Measurements from ENCODE around the gene TTLL11. TPM values are rescaled to one million over a fixed set of nuclear protein-coding genes. Genes with fewer than 3 reads are reported as not detected.
"Not testable (repeated sequence)": the region's sequence is repeated elsewhere in the genome, so short reads cannot be mapped to it uniquely, and the experiment has no call there.

TTLL11 gene
- total RNA-seq, 1 donor from 2014 or later: 43.7 TPM

DNA sequence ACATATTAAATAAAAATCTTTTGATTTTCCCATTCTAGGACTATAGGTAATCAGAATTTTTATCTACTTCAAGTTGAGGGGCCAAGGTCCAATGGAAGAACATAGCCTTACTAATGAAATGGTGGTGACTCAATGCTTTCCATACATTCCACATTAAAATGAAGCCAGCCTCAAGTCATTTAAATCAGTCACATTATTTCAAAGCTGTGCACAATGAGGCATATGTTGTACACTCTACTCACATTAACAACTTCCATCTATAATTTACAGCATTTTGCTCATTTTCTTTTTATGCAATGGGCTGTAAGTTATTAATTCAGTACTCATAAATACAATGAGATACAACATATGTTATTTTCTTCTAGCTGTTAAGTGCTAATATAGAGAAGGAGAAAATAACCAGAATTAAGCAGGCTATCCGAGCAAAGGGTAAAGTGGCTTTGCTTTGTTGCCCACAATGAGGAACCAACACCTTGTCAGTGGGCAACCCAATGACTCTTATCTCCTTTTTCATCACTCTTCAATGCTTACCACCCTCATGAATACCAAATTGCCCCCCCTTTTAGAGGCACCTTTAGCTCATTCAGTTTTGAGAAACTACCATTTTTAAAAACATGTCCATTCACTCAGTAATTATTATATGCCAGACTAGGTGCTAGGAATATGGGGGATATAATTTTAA, 52.4 kb downstream of the TTLL11 start:
- no peak for DNase-seq

DNA sequence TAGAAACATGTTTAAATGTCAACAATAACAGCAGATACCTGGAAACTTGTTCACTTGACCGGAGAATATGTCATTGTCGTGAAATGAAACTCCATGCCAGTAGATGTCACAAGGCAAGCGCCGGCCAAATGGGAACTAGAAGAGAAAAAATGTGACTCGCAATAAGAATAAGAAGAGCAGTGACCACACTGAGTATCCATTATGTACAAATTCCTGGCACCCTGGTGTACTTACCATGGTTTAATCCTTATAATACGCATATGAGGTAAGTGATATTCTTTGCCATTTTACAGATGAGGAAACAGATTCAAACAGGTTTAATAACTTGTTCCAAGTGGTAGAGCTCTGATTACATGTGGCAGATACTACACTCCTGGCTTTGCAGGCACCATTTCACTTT, 53.9 kb downstream of the TTLL11 start:
- DNase-seq: peak; percentile 58

DNA sequence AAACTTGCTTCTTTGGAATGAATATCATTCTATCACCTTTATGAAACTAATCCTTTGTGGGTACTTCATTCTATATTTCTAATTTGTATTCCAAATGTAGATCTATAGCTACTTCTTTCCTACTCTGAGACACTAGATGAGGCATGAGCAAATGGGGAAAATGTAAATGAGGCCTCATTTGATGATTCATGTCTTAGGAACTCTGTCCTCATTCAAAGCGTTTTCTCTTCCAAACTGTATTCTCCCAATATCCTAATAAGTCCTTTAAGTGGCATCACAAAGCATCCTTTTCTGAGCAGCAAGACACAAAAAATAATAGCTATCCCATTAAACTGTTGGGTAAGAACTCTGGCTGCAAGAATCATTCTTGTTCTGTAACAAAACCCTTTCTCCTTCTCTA, 56.1 kb downstream of the TTLL11 start:
- DNase-seq: no peak

DNA sequence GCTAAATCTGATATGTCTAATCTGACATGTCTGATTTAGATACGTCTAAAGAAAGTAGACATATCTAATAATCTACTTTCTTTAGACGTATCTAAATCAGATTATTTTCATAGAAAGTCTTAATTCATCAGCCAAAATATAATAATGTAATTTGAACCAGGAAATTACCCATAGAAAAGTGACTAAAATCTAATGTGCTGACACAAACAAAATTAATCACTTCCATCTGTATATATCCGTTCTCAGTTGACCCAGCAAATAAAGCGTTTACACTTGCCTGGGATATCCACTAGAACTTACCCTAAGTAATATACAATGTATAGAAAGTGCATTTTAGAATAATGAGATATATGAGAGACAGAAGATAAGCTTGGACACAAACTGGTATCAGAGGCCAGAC, 56.7 kb downstream of the TTLL11 start:
- DNase-seq: no peak

DNA sequence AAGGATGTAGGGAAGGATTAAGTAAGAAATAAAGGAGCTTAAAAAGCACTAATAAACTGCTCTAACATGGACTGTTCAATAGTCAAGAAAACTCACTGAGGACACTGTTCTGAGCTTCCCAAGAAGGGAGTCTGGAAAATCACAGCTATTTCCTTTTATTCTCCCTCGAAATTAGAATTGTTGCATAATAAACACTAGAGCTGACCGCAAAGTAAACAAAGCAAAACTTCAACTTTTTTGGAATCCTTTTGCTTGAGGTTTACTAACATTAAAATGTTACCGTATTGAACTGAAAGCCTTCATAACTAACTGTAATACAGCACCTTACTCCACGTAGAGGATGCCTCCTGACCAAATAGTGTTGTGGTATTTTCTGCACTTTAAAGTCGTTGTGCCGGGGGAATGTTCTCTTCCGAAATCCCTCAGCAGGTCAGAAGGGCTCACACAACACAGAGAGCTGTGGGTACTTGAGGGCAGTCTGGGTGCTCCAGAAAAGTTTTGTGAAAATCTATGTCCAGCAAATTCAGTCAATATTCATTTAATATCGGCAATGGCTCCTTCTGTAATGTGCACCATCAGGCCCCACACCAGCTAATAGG, 59.2 kb downstream of the TTLL11 start:
- no peak for DNase-seq

DNA sequence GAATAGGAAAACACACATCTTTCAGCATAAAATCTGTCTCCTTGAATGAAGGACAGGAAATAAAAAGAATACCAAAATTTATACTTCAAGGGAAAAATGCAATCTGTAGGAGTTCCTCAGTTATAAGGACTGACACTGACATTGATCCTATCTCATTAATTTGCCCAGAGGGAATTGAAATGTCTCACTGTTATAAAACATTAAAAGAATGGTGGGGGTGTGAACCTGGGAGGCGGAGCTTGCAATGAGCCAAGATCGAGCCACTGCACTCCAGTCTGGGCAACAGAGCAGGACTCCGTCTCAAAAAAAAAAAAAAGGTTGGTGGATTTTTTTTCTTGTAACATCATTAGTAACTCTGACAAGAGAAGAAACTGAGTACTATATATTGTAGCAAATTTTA, 60.8 kb downstream of the TTLL11 start:
- DNase-seq: no peak

DNA sequence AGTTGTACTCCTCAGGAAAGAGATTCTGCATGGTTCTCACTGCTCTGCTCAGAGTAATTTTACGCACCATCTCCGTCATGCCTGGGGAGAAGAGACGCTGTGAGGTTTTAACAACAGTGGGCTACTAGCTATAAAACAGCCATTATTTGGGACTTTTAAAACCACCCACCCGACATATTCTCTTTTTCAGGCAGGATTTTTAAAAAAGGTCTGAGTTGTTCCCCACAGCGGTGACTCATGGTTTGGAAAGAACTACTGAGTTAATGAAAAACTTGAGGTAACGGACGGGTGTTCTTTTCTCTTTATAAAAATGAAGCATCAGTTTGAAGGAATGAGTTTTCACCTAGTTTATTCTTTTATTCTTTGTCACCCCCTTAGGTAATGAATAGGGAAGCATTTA, 61.3 kb downstream of the TTLL11 start:
- peak; percentile 16 for DNase-seq

DNA sequence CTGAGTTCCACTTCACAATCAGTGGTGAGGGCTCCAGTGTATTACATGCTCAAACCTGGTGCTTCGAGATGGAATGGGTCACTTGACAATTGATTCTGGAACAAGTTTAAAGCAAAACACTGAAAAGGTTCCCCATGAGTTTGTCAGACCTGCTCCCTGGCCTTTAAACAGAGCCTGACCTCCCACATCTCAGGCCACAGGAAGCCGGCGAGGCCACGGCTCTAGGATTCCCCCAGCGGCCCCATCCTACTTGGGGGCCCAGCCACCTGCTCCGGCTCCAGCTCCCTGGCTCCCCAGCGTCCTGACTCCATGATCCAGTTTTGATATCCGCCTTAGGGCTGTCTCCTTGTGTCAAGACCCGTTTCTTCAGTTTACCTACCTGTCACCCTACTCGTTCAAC, 62.0 kb downstream of the TTLL11 start:
- DNase-seq: no peak

DNA sequence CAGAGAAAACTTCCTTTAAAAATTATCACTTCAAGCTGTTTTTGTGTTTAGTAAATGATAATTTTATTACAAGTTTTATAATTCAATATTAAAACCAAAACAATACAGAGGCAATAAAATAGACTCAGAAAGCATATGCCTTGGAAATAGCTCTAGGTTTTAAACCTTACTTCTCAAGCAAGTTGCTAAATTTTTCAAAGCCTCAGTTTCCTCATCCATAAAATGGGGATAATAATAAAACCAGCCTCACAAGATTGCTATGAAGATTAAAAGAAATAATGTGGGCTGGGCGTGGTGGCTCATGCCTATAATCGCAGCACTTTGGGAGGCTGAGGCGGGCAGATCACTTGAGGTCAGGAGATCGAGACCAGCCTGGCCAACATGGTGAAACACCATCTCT, 62.8 kb downstream of the TTLL11 start:
- no peak for DNase-seq

DNA sequence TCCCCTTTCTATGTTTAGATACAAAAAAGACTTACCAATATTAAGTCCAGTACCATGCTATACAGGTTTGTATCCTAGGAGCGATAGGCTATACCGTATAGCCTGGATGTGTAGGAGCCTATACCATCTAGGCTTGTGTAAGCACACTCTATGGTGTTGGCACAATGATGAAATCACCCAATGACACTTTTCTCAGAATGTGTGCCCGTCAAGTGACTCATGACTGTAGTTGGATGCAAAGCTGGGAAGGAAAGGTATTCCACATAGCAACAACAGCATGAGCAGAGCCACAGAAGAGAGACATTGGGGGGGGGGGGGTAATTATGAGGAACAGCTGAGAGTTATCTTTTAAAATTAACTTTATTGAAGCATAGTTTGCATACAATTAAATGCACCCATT, 63.2 kb downstream of the TTLL11 start:
- no peak for DNase-seq

DNA sequence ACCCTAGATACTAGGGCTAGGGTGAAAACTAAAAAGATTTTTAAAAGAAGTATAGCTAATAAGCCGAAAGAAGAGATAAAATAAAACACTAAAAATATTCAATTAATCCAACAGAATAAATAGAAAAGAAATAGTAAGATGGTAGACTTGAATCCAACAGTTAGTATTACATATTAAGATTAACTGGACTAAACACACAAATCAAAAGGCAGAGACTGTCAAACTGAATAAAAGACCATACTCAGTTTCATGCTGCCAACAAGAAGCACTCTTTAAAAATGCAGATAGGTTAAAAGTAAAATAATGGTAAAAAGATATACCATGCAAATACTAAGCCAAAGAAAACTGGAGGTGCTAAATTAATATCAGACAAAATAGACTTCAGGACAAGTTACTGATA, 65.0 kb downstream of the TTLL11 start:
- DNase-seq: no peak

DNA sequence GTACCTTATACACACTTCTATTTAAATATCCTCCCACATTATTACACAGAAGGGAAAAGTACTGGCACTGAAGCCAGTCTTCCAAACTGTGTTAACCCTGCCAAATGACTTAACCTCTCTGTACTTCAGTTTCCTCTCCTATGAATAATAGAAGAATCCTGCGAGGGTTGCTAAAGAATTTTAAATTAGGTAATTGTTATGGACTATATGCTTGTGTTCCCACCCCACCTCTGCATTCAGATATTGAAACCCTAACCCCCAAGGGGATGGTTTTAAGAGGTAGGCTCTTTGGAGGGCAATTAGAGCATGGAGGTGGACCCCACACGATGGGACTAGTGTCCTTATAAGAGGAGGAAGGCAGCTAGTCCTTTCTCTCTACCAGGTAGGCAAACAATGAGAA, 72.7 kb downstream of the TTLL11 start:
- no peak for DNase-seq

DNA sequence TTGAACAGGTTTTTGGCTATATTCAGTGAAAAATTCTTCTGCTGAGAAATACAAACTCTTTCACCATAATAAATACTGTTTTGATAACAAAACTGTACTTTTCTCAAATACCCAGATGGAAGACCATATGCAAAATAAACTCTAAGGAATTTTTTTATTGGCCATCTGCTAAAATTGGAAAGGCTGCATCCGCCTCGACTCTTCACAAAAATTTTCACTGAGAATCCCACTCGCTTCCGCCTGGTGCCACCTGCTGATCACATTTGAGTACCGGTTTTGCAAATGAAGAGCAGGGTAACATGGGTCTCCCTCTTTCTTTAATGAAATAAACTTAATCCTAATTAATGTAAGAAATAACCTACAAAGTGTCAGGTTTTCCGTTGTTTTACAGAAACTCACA, 76.4 kb downstream of the TTLL11 start:
- DNase-seq: peak; percentile 68

DNA sequence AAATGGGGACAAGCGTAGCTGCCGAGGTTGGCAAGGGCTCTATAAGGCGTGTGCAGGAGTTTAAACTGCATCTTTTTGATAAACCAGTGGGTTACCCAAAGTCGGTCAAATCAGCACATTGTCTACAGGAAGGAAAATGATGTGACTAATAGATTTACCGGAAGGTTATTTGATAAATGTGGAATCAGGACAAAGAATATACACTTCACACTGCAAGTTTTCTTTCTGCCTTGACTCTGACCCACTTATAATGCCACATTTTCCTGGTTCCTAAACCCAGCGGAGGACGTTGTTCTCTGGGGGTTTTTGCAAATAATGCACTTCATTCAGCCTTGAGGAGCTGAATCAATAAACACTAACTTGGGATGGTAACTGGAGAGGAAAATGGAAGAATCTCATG, 76.8 kb downstream of the TTLL11 start:
- DNase-seq: no peak

DNA sequence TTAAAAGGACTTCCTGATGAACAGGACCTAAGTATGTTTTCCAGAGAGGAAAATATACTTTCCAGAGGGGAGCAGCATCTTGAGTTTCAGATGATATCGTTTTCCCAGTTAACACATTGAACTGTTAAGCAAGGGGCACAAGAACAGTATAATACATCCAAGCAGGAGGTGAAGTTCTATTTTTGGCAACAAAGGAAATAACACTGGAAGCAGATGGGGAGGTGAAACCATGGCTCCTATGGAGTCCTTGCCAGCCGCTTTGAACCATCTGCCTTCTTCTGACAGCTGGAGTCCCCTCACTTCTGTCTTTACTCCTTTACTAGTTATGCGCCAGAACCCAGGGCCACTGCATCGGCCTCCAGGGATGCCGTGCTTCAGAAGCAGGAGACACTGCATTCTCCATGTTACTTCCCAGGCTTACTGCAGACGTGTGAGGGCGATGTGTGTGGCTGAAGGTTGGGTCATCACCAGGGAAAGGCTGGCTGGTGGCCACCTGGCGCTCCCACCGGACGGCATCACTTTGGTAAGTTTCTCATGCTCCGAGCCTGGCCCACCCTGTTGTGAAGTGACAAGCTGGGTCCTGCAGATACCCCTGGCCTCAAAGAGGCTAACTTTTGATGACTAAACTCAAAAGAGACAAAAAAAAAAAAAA, 77.8 kb downstream of the TTLL11 start:
- DNase-seq: peak; percentile 41

DNA sequence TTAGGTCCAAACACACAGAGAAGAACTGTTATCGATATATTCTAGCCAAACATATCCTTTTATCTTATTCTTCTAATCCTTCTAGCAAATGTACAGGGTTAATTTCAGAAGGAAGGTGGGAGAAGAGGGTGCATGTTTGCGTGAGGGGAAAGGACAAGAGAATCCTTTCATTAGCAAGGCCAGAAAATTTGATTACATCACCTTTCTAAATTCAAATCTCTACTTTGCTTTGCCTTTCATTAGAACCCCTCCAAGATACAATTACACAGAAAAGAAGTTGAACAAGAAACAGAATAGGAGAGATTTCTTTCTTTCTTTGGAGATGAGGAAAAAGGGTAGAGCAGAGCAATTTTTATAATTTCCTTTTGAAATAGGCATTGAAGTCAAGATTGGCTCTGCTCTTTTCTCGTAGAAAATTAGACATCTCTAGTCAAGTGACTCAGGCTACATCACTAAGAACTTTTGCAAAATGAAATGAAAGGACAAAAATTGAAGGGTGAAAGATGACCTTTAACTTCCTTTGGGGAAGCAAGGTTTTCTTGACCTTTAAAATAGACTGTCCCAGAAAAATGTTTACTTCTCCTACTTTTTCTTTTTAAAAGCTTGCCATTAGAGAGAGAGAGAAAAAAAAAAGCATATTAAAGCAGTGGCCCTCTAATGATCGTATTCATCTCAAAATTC, 81.2 kb downstream of the TTLL11 start:
- no peak for DNase-seq

DNA sequence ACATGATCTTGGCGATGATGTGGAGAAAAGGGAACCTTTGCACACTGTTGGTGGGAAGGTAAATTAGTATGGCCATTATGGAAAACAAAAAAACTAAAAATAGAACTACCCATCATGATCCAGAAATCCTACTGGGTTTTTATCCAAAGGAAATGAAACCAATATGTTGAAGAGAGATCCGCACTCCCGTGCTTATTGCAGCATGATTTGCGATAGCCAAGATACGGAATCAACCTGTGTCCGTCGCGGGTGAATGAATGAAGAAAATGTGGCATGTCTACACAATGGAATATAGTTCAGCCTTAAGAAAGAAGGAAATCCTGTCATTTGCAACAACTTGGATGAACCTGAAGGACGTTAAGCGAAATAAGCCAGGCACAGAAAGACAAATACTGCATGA, 84.5 kb downstream of the TTLL11 start:
- no peak for DNase-seq

DNA sequence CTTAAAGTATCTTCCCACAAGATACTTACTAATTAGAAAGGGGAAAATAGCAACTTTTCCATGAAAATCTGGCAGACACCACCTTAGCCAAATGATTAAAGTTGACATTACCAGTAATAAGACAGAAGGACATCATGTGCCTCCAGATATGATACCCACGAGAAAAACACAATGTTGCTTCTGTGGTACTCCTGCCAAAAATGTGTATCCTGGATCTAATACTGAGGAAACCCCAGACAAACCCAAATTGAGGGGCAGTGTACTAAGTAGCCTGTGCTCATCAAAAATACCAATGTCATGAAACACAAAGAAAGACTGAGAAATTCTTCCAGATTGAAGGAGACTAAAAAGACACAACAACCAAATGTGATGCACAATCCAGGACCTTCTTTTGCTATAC, 85.3 kb downstream of the TTLL11 start:
- no peak for DNase-seq

DNA sequence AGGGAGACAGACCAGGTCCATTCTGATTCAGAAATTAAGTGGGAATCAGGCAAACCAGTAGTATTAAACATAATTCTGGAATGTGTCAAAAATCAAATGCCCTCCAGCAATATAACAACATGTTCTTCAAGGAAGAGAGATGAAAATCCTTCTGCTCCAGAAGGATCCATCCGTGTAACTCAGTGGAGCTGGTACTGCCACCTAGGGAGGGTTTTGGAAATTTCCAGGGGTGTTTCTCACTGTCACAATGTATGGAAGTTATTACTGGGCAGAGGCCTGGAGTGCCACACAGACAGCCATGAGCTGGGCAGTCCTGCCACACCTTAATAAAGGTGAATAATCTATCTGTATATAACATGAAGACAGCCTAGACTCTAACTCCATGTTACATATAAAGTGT, 87.5 kb downstream of the TTLL11 start:
- no peak for DNase-seq

DNA sequence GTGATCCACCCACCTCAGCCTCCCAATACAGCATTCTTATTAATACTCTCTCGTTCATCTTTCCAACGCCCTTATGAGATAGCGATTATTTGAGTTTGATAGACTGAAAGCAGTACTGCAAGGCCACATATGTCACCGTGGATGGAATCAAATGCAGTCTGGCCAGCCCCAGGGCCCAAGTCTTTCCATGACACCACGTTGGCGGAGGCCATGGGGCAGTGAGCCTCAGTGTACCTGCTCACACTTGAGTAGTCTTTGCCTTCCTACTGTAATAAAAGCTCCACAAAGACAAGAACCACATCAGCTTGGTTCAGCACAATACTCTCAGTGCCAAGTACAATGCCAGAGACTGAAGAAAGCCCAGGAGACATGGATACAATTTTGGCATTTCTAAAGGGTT, 88.5 kb downstream of the TTLL11 start:
- no peak for DNase-seq

DNA sequence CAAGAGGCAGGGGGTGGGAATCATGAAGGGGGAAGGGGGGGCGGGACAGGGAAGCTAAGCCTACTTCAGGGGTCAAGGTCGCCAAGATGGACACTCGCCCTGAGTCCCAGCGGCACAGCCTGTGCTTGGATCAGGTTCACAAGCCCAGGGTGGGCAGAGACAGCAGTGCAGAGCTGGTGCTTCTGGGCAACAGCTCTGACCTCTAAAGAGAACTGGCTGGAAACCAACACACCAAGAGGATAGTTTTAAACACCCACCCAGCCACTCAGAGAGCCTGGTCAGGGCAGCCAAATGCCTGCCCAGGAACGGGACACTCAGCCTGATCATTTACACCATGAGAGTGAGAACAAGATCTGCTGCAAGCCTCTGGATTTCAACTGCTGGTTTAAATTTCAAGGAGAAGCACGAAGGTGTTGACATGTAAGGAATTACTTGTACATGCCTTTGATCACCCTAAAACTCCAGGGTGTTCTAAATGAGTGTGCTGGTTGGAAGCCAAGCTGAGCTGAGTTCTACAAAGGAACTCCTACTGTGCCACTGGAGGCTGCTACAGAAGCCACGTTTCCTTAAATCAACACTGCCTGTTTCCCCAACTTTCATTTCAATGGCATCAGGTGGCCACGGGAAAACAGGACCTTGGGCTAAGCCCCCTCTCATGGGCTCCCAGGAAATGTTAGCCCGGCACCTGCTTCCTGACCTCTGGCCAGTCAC, 91.5 kb downstream of the TTLL11 start:
- peak; percentile 66 for DNase-seq

DNA sequence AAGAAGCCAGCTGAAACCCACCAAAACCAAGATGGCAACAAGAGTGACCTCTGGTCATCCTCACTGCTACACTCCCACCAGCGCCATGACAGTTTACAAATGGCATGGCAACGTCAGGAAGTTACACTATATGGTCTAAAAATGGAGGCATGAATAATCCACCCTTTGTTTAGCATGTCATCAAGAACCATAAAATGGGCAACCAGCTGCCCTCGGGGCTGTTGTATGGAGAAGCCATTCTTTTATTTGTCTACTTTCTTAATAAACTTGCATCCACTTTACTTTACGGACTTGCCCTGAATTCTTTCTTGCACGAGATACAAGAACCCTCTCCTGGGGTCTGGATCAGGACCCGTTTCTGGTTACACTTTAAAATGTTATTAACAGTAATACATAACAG, 92.6 kb downstream of the TTLL11 start:
- not testable (repeated sequence) for DNase-seq

DNA sequence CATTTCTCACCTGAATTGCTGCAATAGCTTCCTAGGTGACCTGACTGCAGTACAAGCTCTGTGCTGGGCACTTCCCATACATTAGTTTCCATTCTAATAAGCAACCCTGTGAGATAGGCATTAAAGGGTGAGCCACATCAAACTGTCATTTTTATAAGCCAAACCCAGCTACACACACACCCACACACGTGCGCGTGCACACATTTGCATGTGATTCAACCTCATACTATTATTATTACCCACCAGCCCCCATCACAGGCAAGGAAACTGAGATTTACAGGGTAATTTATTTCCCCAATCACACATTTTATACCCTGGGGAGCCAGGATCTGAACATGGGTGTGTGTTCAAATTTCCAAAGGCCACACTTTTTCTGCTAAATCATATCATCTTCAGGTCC, 93.6 kb downstream of the TTLL11 start:
- no peak for DNase-seq

Measured in tongue (tissue), 2 donors.